IMR-90 (cell line): ENCODE data around the gene TERF2IP. TPM values are rescaled to one million over a fixed set of nuclear protein-coding genes. Genes with fewer than 3 reads are reported as not detected.

ENCODE experiments used
- ATAC-seq: fragments of 200-7000 bp; cut with Tn5 transposase; 2 replicates; pipeline ENCODE4 v1.9.1; 2020; ENCODE audit warnings: low read depth, mild to moderate bottlenecking, moderate library complexity
- BruUV-seq: library from RNA; stranded (reverse); fragments of 400-500 nt; replicated peaks from 2 replicates; lab custom pipeline; 2021; lab: Mats Ljungman, UMichigan
- CTCF ChIA-PET: fragments of 300-600 bp; formaldehyde crosslinking; extraction: SDS; loops from one replicate; lab custom pipeline; 2021; ENCODE audit warnings: antibody characterized with exemption; lab: Yijun Ruan, JAX
- POLR2A ChIA-PET: fragments of 300-600 bp; sonication (Branson Sonifier 250); formaldehyde crosslinking; loops from one replicate; lab custom pipeline; 2022; ENCODE audit warnings: antibody characterized with exemption; ENCODE audit not compliant: unreplicated experiment; lab: Charles Lee
- DNase-seq: peaks from one replicate; pipeline ENCODE4 v3.0.0; 2013
- H2AFZ ChIP-seq: replicated peaks from 2 replicates; pipeline ENCODE3; 2013; ENCODE audit warnings: low read length, mild to moderate bottlenecking; ENCODE audit not compliant: poor library complexity
- H2AK5ac ChIP-seq: 2 replicates; pipeline ENCODE4 v1.6.1; 2013; ENCODE audit warnings: low read depth, low read length, inconsistent platforms
- H2AK9ac ChIP-seq: replicated peaks from 2 replicates; pipeline ENCODE3; 2013; ENCODE audit warnings: mild to moderate bottlenecking, low read depth, low read length, moderate library complexity; ENCODE audit not compliant: poor library complexity
- H2BK120ac ChIP-seq: 2 replicates; pipeline ENCODE4 v1.6.1; 2013; ENCODE audit warnings: low read depth, low read length, inconsistent platforms
- H2BK15ac ChIP-seq: 3 replicates; pipeline ENCODE4 v1.6.1; 2013; ENCODE audit warnings: low read depth, low read length, inconsistent platforms
- H2BK20ac ChIP-seq: 2 replicates; pipeline ENCODE4 v1.6.1; 2013; ENCODE audit warnings: low read depth, mild to moderate bottlenecking, inconsistent platforms, low read length, moderate library complexity
- H2BK5ac ChIP-seq: 2 replicates; pipeline ENCODE4 v1.6.1; 2013; ENCODE audit warnings: mild to moderate bottlenecking, low read depth, low read length, inconsistent platforms; ENCODE audit not compliant: poor library complexity, severe bottlenecking
- H3K14ac ChIP-seq: replicated peaks from 2 replicates; pipeline ENCODE4 v1.6.1; 2013; ENCODE audit warnings: low read depth, low read length, inconsistent platforms
- H3K18ac ChIP-seq: 2 replicates; pipeline ENCODE4 v1.6.1; 2013; ENCODE audit warnings: low read depth, low read length, control low read depth
- H3K23ac ChIP-seq: 2 replicates; pipeline ENCODE4 v1.6.1; 2013; ENCODE audit warnings: low read depth, low read length, inconsistent platforms
- H3K27ac ChIP-seq: 2 replicates; pipeline ENCODE4 v1.5.1; 2013; ENCODE audit warnings: mild to moderate bottlenecking, control low read depth, low read length; ENCODE audit not compliant: insufficient read depth
- H3K27me3 ChIP-seq: 2 replicates; pipeline ENCODE4 v1.6.1; 2013; ENCODE audit warnings: low read length; ENCODE audit not compliant: control insufficient read depth, insufficient read depth
- H3K36me3 ChIP-seq: 2 replicates; pipeline ENCODE4 v1.6.1; 2013; ENCODE audit warnings: low read length, mixed read lengths; ENCODE audit not compliant: control insufficient read depth, insufficient read depth
- H3K4ac ChIP-seq: 2 replicates; pipeline ENCODE4 v1.6.1; 2013; ENCODE audit warnings: low read depth, low read length, inconsistent platforms
- H3K4me1 ChIP-seq: 2 replicates; pipeline ENCODE4 v1.6.1; 2013; ENCODE audit warnings: low read length, mixed read lengths; ENCODE audit not compliant: control insufficient read depth, insufficient read depth
- H3K4me2 ChIP-seq: 2 replicates; pipeline ENCODE4 v1.6.1; 2013; ENCODE audit warnings: low read depth, mild to moderate bottlenecking, control low read depth, low read length, moderate library complexity
- H3K4me3 ChIP-seq: 2 replicates; pipeline ENCODE4 v1.5.1; 2013; ENCODE audit warnings: low read depth, mild to moderate bottlenecking, control low read depth, low read length, moderate library complexity; ENCODE audit not compliant: insufficient read depth
- H3K56ac ChIP-seq: 2 replicates; pipeline ENCODE4 v1.6.1; 2013; ENCODE audit warnings: low read length, inconsistent platforms; ENCODE audit not compliant: insufficient read depth; ENCODE audit errors: extremely low read depth
- H3K79me1 ChIP-seq, 2 experiments: 2 replicates each; pipeline ENCODE4 v1.6.1; 2013; ENCODE audit warnings: low read length in 2 of 2, inconsistent platforms in 1 of 2, low read depth in 1 of 2
- H3K9ac ChIP-seq: 2 replicates; pipeline ENCODE4 v1.6.1; 2013; ENCODE audit warnings: low read depth, low read length, control low read depth
- H3K9me1 ChIP-seq: 2 replicates; pipeline ENCODE4 v1.6.1; 2013; ENCODE audit warnings: low read length, inconsistent platforms; ENCODE audit not compliant: insufficient read depth
- H3K9me3 ChIP-seq: 2 replicates; pipeline ENCODE4 v1.6.1; 2013; ENCODE audit warnings: low read length; ENCODE audit not compliant: control insufficient read depth, insufficient read depth
- H4K20me1 ChIP-seq: 2 replicates; pipeline ENCODE4 v1.6.1; 2013; ENCODE audit warnings: low read length, inconsistent platforms; ENCODE audit not compliant: insufficient read depth
- H4K5ac ChIP-seq: 2 replicates; pipeline ENCODE4 v1.6.1; 2013; ENCODE audit warnings: mild to moderate bottlenecking, low read depth, low read length, control low read depth
- H4K8ac ChIP-seq, 2 experiments: 2 replicates each; pipeline ENCODE4 v1.6.1; 2013; ENCODE audit warnings: low read depth in 2 of 2, low read length in 2 of 2, control low read depth in 1 of 2, inconsistent platforms in 1 of 2
- H4K91ac ChIP-seq: 2 replicates; pipeline ENCODE4 v1.6.1; 2013; ENCODE audit warnings: low read depth, low read length, inconsistent platforms; ENCODE audit not compliant: insufficient read depth
- WGBS, 2 experiments: methylation state at CpG; one replicate each; pipeline versions ENCODE4 v1.1.5 to v1.1.7; 2013; ENCODE audit warnings: missing lambda C conversion rate in 2 of 2; ENCODE audit not compliant: insufficient read length in 1 of 2; ENCODE audit errors: extremely low coverage in 2 of 2; 5-methylcytosine and 5-hydroxymethylcytosine counted together
- dilution Hi-C: fragments of 300-500 bp; cut with HindIII; formaldehyde crosslinking; loops from one replicate; pipeline ENCODE4 v1.14.3; 2018; ENCODE audit warnings: low sequenced_read_pairs; ENCODE audit not compliant: unreplicated experiment
- in situ Hi-C: fragments of 300-500 bp; cut with MboI; formaldehyde crosslinking; loops from 3 replicates; pipeline ENCODE4 v1.14.3; 2019; ENCODE audit warnings: low sequenced_read_pairs, inconsistent platforms, mixed read lengths
- intact Hi-C: fragments of 100-400 bp; cut with micrococcal nuclease; formaldehyde crosslinking; loops from 2 replicates; pipeline ENCODE4 v1.10.0; 2022
- polyA plus RNA-seq, 3 experiments: library from polyadenylated mRNA; depleted of rRNA; stranded (reverse); fragments of >200 nt; gene quantifications; 2 replicates each; pipeline ENCODE4 v1.2.3, GENCODE V29; 2012; ENCODE audit warnings: low replicate concordance in 1 of 3
- total RNA-seq: library from RNA; depleted of rRNA; stranded (reverse); fragments of >200 nt; gene quantifications from 2 replicates; pipeline ENCODE4 v1.2.3, GENCODE V29; 2012
- TF ChIP-seq, protein P1 (sequence below): fragments of 150-350 bp; IDR thresholded peaks from 2 replicates; pipeline ENCODE4 v1.6.1; 2016; ENCODE audit warnings: low read depth, mild to moderate bottlenecking, low read length, moderate library complexity, borderline replicate concordance

The TERF2IP gene
- total and polyA plus RNA-seq, 2 of the 4 experiments (the other 2 are of a cell fraction), result 15.4 to 32.5 TPM

DNA sequence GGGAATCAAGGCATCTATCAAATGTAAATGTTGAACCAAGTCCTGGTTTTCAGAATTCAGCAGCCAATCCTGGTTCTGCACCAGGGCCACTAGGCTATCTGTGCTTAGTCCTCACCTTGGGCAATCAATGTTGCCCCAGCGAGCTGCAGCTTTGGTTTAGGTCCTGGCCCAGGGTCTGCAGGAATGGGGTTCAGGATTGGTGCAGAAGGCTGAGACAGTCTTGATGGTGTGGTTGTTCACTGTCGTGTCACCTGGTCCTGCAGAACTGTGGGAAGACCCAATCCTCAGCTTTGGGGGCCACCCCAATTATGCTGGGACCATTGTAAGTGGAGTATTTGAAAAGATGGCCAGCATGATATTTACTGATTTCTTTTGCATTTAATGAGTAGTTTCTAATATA lies 10.6 kb downstream of the TERF2IP start:
- Histone ChIP-seq H2BK120ac (no peak overlapping the region), H3K4ac (no peak overlapping the region), H4K91ac (no peak overlapping the region), H3K14ac (no peak overlapping the region), H4K20me1 (peaks cover 17% of the 10 kb centered on the region), H3K23ac (no peak overlapping the region), H2AK9ac (no peak overlapping the region), H4K5ac (no peak overlapping the region), H2BK20ac (no peak overlapping the region), H3K79me1 (peaks cover 8 to 31% of the 10 kb centered on the region in 2 experiments), H2BK5ac (no peak overlapping the region), H4K8ac (no peak overlapping the region), H3K4me3 (no peak overlapping the region), H3K27me3 (no peaks in the 10 kb centered on the region), H3K27ac (no peak overlapping the region), H3K56ac (no peak overlapping the region), H3K9ac (no peak overlapping the region), H3K9me1 (peaks cover 6% of the 10 kb centered on the region), H3K4me1 (peaks cover 3% of the 10 kb centered on the region), H3K4me2 (no peak overlapping the region), H3K9me3 (no peaks in the 10 kb centered on the region), H2BK15ac (no peak overlapping the region), H3K18ac (no peak overlapping the region), H2AK5ac (no peak overlapping the region), H3K36me3 (peaks cover 37% of the 10 kb centered on the region), H2AFZ (no peak overlapping the region)
- CTCF ChIA-PET, result no interaction called here
- ATAC-seq (no peak), DNase-seq (no peak)
- intact Hi-C loops (no loop called here), in situ Hi-C loops (no loop called here), dilution Hi-C loops (no loop called here)
- TF ChIP-seq, protein P1, sequence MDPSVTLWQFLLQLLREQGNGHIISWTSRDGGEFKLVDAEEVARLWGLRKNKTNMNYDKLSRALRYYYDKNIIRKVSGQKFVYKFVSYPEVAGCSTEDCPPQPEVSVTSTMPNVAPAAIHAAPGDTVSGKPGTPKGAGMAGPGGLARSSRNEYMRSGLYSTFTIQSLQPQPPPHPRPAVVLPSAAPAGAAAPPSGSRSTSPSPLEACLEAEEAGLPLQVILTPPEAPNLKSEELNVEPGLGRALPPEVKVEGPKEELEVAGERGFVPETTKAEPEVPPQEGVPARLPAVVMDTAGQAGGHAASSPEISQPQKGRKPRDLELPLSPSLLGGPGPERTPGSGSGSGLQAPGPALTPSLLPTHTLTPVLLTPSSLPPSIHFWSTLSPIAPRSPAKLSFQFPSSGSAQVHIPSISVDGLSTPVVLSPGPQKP, result no peak
- BruUV-seq, result no TSS peak
- WGBS, 2 experiments, result no CpG with 5 or more reads among the region's 2 CpGs
- POLR2A ChIA-PET, result no interaction called here
